ENCODE results near the gene RNF17.
"Not testable (repeated sequence)": the region's sequence is repeated elsewhere in the genome, so short reads cannot be mapped to it uniquely, and the experiment has no call there.

RNF17 gene, protein sequence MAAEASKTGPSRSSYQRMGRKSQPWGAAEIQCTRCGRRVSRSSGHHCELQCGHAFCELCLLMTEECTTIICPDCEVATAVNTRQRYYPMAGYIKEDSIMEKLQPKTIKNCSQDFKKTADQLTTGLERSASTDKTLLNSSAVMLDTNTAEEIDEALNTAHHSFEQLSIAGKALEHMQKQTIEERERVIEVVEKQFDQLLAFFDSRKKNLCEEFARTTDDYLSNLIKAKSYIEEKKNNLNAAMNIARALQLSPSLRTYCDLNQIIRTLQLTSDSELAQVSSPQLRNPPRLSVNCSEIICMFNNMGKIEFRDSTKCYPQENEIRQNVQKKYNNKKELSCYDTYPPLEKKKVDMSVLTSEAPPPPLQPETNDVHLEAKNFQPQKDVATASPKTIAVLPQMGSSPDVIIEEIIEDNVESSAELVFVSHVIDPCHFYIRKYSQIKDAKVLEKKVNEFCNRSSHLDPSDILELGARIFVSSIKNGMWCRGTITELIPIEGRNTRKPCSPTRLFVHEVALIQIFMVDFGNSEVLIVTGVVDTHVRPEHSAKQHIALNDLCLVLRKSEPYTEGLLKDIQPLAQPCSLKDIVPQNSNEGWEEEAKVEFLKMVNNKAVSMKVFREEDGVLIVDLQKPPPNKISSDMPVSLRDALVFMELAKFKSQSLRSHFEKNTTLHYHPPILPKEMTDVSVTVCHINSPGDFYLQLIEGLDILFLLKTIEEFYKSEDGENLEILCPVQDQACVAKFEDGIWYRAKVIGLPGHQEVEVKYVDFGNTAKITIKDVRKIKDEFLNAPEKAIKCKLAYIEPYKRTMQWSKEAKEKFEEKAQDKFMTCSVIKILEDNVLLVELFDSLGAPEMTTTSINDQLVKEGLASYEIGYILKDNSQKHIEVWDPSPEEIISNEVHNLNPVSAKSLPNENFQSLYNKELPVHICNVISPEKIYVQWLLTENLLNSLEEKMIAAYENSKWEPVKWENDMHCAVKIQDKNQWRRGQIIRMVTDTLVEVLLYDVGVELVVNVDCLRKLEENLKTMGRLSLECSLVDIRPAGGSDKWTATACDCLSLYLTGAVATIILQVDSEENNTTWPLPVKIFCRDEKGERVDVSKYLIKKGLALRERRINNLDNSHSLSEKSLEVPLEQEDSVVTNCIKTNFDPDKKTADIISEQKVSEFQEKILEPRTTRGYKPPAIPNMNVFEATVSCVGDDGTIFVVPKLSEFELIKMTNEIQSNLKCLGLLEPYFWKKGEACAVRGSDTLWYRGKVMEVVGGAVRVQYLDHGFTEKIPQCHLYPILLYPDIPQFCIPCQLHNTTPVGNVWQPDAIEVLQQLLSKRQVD (N-terminal part only)

DNA sequence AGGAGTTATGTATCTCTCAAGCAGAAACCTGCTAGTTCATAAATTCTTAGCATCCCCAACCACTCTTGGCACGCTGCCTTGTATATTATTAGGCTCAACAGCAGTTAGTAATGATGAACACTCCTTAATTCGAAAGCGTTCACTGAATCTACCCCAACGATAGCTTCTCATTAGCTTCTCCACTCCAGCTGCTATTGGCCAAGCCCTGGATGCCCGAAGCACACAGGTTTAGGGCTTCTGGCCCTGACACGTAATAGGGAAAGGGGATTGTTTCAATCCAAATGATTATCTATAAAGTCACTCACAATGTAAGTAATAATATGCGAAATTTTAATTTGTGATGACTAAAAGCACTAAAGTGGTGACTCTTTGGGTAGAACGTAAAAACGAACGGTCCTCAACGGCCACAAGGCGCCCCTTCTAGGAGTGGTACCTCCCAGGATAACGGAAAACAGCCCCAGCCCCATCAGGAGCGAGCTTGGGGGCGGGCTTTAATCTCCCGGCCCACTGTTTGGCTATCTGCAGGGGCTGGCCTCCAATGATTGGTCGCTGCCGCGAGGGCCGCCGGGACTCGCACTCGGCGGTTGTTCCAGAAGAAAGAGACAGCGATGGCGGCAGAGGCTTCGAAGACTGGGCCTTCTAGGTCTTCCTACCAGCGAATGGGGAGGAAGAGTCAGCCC is at the start of gene RNF17:
RNF17 (plus strand) TSS at position 574 of the 680 bp plus-strand sequence; CDS start at position 609, 35 bp downstream.
- no peak for DNase-seq (ENCODE audit: low spot score)

DNA sequence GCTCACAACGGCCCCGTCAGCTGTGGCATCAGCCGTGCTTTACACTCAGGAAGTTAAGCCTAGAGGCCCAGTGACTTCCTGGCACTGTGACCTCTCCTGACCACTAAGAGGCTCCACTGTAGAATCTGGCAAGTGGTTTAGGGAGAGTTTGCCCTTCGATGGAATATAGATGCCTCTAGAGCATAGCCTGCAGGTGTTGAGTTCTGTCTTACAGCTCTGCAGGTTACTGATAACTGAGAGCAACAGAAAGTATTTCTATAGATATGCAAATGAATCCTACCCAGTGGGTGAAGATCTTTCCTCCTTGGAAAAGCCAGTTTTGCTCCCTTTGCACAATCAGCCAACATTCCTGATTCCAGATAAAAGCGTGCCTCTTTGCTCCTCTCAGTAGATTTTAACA is 48.0 kb upstream of the RNF17 start:
- no peak for DNase-seq (ENCODE audit: low spot score)

DNA sequence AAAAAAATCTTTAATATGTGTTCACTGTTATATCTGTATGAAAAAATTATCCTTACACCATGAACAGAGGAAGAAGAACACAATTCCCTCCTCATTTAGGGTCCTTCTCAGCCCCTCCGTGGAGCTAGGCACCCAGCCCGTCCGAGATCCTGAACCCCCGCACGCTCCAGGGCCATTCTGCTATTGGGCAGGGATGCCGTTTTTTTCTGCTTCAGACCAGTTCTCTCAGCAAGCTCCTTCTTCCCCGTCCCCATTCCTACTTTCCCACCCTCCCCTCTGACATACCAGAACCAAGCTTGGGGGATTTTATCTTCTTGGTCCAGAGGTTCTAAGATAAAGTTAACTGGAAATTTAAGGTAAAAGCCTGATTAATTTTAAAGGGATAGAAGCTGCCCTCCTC is 47.5 kb upstream of the RNF17 start:
- no peak for DNase-seq (ENCODE audit: low spot score)

DNA sequence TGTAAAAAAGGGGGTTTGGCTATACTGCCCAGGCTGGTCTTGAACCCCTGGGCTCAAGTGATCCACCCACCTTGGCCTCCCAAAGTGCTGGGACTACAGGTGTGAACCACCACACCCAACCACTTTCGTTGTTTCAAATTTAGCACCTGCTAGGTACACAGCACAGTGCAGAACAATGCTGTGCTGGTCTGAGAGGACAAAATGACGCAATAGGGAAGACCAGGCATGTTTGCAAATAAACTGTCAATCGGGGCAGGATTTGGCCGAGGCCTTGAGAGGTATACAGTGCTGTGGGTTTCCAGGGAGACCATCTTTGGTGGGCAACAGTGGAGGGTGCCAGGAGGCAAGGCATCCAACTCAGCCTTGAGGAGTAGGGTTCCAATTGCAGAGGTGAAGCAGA is 46.8 kb upstream of the RNF17 start:
- no peak for DNase-seq (ENCODE audit: low spot score)

DNA sequence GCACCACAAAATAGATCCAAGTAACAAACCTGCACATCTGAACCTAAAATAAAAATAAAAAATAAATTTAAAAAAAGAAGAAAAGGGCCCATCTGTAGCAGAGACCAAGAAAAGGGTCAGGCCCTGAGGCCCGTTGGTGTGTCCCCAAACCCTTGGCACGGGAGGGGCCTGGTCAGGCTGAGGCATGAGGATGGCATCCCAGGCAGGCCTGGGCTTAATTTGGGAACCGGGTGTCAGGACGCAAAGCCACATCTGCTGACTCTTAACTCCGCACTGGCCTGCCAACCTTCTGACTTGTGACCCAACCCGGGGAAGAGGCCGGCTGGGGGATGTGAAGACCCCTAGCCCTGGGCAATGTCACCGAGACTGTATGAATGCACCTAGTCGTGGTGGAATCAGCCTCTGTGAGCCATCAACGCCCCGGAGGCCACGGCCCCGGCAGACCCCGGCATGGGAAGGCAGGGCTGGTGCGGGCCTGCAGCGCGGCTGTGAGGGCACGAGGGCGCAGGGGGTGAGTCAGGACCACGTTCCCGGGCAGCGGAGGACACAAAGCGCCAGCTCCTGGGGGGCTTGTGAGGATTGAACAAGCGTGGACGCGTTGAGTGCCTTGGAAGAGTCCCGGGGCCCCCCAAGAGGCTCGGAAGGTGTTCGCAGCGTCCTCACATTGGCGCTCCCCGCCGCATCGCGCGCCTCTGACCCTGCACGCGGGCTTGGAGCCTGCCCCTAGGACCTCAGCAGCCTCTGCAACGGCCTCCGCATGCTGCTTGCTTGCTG is 45.6 kb upstream of the RNF17 start:
- no peak for DNase-seq (ENCODE audit: low spot score)

DNA sequence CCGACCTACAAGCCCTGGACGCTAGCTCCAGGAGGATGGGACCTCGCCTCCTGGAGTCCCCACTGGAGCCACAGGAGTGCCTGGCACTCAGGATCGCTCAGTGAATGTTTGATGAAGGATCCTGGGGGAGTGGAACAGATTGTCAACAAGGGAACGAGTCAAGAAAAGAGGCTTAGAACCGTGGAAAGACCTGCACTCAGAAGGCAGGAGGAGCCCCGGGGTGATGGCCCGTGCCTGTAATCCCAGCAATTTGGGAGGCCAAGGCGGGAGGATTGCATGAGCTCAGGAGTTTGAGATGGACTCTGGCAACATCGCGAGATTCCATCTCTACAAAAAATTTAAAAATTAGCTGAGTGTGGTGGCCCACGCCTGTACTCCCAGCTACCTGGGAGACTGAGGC is 44.8 kb upstream of the RNF17 start:
- no peak for DNase-seq (ENCODE audit: low spot score)

DNA sequence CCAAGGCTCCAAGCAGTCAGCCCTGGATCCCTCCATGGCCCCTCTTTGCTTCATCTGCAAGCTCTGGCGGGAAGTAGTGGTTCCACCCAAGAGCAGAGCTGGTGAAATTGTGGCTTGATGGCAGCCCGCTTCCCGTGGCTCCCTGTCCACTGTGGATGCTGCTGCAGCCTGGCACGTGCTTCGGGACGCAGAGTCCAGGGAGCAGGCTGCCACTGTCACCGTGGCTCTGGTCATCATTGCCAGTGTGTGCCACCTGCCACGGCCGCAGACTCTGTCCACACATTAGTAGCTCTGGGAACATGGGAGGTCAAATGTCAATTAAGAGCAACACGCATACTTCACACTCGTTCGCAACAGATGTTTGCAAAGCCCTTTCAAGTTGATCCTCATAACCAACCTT is 40.8 kb upstream of the RNF17 start:
- no peak for DNase-seq (ENCODE audit: low spot score)

DNA sequence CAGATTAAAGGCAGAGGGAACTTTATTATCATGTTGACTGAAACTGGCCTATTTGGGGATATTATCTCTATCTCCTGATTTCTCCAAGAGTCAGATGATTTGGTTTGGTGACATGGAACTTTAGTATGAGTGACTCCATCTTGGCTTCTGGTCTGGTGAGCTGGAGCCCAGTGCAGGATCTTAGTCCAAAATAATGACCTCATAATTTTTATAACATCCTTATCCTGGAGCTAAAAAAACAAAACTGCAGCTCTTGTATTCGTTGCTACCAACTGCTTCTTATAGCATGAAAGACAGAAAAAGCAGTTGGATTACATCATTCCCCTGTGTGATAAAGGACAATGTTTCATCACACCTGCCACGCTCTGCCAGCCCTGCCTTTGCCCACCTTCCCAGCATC is 39.3 kb upstream of the RNF17 start:
- no peak for DNase-seq (ENCODE audit: low spot score)

DNA sequence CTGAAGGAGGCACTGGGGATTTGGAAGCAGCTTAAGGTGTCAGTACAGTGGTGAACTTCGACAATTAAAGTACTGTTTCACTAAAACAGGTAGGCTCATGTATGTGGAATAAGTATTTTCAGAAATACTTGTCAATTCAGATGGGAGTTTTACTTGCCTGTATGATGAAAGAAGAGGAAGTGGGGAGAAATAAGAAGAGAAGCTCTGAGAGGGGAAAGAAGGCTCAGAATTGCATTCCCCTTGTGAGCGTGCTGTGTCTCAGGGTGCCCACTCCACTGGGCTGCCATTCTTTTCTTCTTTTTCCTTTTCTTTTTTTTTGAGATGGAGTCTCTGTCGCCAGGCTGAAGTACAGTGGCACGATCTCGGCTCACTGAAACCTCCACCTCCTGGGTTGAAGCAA is 38.6 kb upstream of the RNF17 start:
- no peak for DNase-seq (ENCODE audit: low spot score)

DNA sequence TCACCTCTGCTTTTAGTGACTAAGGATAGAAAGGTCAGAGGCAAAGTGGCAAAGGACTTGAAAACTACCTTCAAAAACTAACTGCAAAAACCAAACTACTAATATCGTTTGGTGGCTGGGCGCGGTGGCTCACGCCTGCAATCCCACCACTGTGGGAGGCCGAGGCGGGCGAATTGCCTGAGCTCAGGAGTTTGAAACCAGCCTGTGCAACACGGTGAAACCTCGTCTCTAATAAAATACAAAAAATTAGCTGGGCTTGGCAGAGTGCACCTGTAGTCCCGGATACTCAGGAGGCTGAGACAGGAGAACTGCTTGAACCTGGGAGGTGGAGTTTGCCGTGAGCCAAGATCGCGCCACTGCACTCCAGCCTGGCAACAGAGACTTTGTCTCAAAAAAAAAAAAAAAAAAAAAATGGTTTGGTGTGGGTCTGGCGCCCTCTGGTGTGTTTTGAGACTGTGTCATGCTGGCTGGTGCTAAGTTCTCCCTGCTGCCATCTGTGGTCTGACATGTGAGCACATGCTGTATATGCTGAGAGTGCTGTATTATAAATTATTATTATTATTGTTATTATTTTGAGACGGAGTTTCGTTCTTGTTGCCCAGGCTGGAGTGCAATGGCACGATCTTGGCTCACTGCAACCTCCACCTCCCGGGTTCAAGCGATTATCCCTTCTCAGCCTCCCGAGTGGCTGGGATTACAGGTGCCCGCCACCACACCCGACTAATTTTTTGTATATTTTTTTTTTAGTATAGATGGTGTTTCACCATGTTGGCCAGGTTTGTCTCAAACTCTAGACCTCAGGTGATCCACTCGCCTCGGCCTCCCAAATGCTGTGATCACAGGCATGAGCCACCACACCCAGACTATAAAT is 36.0 kb upstream of the RNF17 start:
- DNase-seq (ENCODE audit: low spot score), result peak; percentile 73

DNA sequence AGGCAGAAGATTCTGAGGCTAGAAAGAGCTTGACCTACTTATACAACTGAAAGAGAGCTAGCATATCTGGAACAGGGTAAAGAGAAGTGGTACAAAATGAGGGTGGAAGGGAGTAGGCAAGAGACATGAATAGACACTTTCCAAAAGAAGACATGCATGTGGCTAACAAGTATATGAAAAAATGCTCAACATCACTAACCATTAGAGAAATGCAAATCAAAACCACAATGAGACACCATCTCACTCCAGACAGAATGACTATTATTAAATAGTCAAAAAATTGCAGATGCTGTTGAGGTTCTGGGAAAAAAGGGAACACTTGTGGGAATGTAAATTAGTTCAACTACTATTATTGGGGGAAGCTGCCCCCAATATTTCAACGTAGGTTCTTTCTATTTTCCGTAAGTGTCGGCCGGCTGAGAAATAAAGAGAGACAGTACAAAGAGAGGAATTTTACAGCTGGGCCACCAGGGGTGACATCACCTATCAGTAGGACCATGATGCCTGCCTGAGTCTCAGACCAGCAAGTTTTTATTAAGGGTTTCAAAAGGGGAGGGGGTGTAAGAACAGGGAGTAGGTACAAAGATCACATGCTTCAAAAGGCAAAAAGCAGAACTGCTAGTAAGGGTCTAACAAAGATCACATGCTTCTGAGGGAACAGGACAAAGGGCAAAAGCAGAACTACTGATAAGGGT is 32.9 kb upstream of the RNF17 start:
- not testable (repeated sequence) for DNase-seq (ENCODE audit: low spot score)

DNA sequence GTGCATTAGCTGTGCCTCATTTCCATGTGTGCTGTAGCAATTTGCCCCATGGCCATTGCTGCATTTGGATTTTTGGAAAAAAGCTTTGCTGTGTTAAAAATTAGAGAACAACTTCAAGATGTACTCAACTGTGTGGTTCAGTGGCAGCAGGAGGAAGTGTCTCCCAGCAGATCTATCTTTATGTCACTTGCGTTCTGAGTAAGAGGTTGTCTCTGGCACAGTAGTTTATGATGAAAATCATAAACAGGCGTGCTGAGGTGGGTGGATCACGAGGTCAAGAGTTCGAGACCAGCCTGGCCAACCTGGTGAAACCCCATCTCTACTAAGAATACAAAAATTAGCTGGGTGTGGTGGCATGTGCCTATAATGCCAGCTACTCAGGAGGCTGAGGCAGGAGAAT is 29.0 kb upstream of the RNF17 start:
- no peak for DNase-seq (ENCODE audit: low spot score)

DNA sequence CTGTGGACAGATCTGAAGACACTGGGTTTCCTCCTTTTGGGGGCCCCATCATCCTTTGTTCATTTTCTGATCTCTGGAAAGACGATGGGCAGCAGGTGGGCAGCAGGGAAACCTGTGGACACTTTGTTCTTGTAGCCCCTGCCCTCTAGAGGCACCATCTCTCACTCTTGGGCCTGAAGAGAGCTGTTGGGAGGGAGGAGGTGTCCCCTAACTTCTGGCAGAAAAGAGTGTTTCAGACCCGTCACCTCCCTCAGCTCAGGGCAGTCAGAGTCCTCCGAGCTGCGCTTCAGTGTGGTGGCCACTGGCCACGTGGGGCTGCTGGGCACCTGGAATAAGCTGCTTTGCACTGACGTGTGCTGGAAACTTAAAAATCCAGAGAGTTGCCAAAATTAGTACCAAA is 26.9 kb upstream of the RNF17 start:
- no peak for DNase-seq (ENCODE audit: low spot score)

DNA sequence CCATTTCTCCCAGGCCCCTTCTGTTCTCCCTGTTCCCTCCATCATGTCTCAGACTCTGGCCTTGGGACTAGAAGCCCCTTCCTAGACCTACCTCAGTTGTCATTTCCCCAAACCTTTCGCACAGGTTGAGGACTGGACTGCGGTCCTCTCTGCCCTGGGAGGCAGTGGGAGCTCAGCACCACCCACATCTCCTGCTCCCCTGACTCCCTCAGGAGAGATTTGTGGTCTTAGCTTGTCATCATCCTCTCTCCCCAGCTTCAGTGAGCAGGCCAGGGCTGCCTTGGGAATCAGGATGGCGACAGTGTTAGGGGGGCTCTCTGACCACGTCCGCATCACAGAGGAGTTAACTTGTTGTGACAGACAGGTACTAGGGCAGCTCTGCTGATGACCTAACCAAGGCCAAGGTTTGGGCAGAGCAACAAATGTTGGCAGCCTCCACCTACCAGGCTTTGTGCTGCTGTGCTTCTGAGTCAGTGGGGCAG is 25.6 kb upstream of the RNF17 start:
- DNase-seq (ENCODE audit: low spot score), result no peak

DNA sequence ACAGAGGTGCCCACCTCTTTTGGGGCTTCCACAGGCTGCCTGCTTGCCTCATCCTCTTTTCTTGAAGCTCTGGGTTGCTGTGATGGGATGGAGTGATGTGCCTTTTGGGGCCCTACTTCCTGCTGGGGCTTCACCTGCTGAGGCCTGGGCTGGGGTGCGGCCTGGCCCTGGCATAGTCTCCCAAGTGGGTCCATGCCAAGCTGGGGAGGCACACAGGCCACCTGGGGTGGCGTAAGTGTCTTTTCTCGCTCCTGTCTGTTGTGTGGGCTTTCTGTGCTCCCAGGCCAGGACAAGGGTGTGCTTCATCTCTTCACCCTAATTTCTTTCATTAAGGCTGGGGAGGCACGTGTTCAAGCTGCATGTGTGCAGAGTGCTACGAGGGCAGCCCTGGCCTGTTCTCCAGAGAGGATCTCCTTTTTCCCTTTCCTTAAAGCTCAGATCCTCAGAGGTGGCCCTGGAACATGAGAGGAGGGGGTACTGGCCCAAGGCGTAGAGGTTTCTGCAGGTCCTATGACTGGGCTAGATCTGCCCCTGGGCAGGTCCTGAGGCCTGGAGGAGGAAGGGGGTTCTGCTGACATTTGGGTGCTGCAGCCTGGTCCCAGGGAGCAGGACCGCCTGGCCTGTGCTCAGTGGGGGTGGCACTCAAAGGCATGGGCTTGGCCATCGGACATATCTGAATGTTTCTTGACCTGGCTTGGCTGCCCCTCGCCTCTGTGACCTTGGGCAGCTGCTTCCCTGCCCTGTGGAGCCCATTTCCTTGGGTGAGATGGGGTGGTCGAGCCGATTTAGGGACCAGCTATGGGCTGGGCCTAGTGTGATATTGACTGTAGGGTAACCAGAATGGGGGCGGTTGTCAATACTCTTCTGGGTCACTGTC is 23.7 kb upstream of the RNF17 start:
- no peak for DNase-seq (ENCODE audit: low spot score)

DNA sequence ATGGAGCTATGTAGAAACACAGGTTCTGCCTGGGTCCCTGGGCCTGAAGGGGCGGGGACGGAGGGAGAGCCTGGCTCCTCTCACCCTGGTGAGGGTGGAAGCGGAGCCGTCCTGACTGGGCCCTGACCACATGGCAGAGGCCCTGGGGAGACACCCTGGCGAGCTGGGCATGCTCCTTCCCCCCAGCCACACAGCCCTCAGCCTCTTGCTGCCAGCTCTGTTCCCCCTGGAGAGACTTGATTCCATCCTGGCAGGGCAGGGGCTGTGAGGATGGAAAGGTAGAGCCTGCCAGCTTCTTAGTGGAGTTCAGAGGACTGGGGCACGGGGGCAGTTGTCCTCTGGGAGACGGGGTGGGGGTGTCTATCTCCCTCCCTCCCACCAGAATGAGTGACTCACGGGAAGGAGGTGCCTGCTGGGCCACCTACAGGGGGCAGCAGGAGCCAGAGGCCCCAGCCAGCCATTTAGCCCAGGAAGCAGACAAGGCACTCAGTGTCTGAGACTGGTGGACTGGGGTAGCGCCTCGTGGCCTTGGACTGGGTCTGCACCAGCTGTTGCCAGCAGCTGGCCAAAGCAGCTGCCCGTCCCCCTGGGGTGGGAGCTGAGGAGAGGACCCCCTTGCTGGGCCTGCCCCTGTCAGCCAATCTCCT is 22.8 kb upstream of the RNF17 start:
- no peak for DNase-seq (ENCODE audit: low spot score)

DNA sequence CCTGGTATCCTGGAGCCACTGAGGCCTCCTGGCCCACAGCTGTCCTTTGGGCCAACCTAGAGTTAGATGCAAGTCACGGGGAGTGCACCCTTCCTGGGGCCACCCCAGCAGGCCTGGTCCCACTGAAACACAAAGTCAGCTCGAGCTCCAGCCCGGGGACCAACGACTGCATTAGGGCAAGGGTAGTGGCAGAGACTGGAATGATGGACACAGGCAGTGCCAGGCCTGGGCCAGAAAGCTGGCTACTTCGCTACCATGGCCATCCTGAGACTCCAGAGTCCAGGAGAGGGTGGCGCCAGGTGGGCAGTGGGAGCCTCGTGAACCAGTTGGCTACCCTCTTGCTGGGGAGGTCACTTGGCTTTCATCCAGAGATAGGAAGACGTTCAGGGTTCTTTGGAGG is 22.2 kb upstream of the RNF17 start:
- DNase-seq (ENCODE audit: low spot score), result no peak

DNA sequence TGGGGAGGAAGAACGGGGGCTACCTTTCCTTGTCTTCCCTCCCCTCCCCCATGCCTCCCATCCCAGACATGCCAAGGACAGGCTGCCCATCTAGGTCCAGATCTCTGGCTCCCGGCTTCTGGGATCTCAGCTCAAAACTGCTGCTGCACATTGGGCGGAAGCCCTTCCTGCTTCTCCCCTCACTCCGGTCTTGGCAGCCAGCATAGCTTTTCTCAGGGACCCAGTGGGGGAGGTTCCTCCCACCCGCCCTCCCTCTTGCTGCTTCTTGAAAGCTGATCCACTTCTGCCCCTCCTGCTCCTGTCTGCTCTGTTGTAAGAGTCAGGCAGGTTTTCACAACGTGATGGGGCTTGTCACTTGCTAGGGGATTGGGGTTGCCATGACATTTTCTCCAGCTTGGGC is 21.7 kb upstream of the RNF17 start:
- DNase-seq (ENCODE audit: low spot score), result no peak
